ENCODE measurements around the gene C8A. TPM values are rescaled to one million over a fixed set of nuclear protein-coding genes. Genes with fewer than 3 reads are reported as not detected.

C8A gene
- total RNA-seq, 3 donors from 2014 or later (not counting 1 experiment from before 2014, with no cell fraction given), result not detected

DNA sequence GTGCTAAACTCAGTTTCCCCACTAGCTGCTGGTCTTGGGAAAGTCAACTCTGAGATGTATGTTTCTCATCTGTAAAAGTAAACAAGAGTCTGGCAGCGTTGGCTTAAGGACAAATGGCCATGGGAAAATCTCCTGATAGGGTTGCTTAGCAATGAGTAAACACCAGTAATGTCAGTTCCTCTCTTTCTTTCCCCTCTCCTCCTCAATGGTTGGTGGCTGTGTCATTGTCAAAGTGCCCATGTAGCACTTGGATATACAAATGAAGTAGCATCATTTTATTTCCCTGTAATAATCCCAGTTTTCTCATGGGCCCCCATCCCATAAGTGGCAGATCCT, 33.2 kb upstream of the C8A start:
- H3K4me1 Mint-ChIP-seq, result no peaks in the 10 kb centered on the region
- H3K9me3 ChIP-seq (ENCODE audit: control insufficient read depth, insufficient read depth, low read length), result no peaks in the 10 kb centered on the region
- H3K4me1 ChIP-seq (ENCODE audit: control insufficient read depth, insufficient read depth, low read length), result no peaks in the 10 kb centered on the region
- ATAC-seq (no peak), DNase-seq (no peak)
- no peaks in the 10 kb centered on the region for H3K27me3 ChIP-seq (ENCODE audit: control insufficient read depth, insufficient read depth, low read length)
- H3K36me3 ChIP-seq (ENCODE audit: control insufficient read depth, insufficient read depth, low read length), result no peaks in the 10 kb centered on the region
- WGBS (ENCODE audit: insufficient coverage), result 0% methylated on average over 1 of the region's 1 CpG
- H3K4me3 Mint-ChIP-seq, result no peak overlapping the region
- TF ChIP-seq CTCF (IDR thresholded peaks at IDR 0.05), result no peak
- no peaks in the 10 kb centered on the region for H3K9me3 Mint-ChIP-seq
- no peaks in the 10 kb centered on the region for H3K36me3 Mint-ChIP-seq
- no peak overlapping the region for H3K27ac Mint-ChIP-seq
- intact Hi-C loops (cut with micrococcal nuclease), result loop anchor here (10.0 kb wide), 2 partner anchors 1343 to 1447 kb away; no protein-coding TSS in a partner anchor
- H3K4me3 ChIP-seq (ENCODE audit: low read length), result no peak overlapping the region
- H3K27ac ChIP-seq (ENCODE audit: low read length), result no peak overlapping the region
- H3K27me3 Mint-ChIP-seq (ENCODE audit: low read depth in 2 of 2), result peaks cover 7 to 38% of the 10 kb centered on the region in 2 donors

- no peaks in the 10 kb centered on the region for H3K9me3 ChIP-seq (ENCODE audit: control insufficient read depth, insufficient read depth, low read length)
- no peaks in the 10 kb centered on the region for H3K4me1 ChIP-seq (ENCODE audit: control insufficient read depth, insufficient read depth, low read length)
- intact Hi-C loops (cut with micrococcal nuclease), result loop anchor here (10.0 kb wide), 2 partner anchors 1341 to 1449 kb away; no protein-coding TSS in a partner anchor
- Mint-ChIP-seq H3K27ac (no peak overlapping the region), H3K27me3 (ENCODE audit: low read depth in 2 of 2) (peaks cover 19 to 47% of the 10 kb centered on the region in 2 donors), H3K9me3 (no peaks in the 10 kb centered on the region), H3K4me3 (no peak overlapping the region), H3K4me1 (no peaks in the 10 kb centered on the region), H3K36me3 (no peaks in the 10 kb centered on the region)
- ATAC-seq (no peak), DNase-seq (no peak)
- H3K36me3 ChIP-seq (ENCODE audit: control insufficient read depth, insufficient read depth, low read length), result no peaks in the 10 kb centered on the region
- no peak for TF ChIP-seq CTCF (IDR thresholded peaks at IDR 0.05)
- H3K27ac ChIP-seq (ENCODE audit: low read length), result no peak overlapping the region
- WGBS (ENCODE audit: insufficient coverage), result 95% methylated on average over 2 of the region's 2 CpGs
- H3K27me3 ChIP-seq (ENCODE audit: control insufficient read depth, insufficient read depth, low read length), result no peaks in the 10 kb centered on the region
- H3K4me3 ChIP-seq (ENCODE audit: low read length), result no peak overlapping the region
Measured at GRCh38 chr1:56824271-56824670, 30.3 kb upstream of the C8A start.

GRCh38 chr1:56824938-56825337, 29.7 kb upstream of the C8A start:
- no peak overlapping the region for H3K27ac Mint-ChIP-seq
- H3K4me1 Mint-ChIP-seq, result no peaks in the 10 kb centered on the region
- TF ChIP-seq CTCF (IDR thresholded peaks at IDR 0.05), result no peak
- intact Hi-C loops (cut with micrococcal nuclease), result loop anchor here (10.0 kb wide), 2 partner anchors 1340 to 1450 kb away; no protein-coding TSS in a partner anchor
- ATAC-seq (no peak), DNase-seq (no peak)
- Histone ChIP-seq H3K27me3 (ENCODE audit: control insufficient read depth, insufficient read depth, low read length) (no peaks in the 10 kb centered on the region), H3K9me3 (ENCODE audit: control insufficient read depth, insufficient read depth, low read length) (no peaks in the 10 kb centered on the region), H3K4me3 (ENCODE audit: low read length) (no peak overlapping the region), H3K4me1 (ENCODE audit: control insufficient read depth, insufficient read depth, low read length) (no peaks in the 10 kb centered on the region), H3K36me3 (ENCODE audit: control insufficient read depth, insufficient read depth, low read length) (no peaks in the 10 kb centered on the region), H3K27ac (ENCODE audit: low read length) (no peak overlapping the region)
- no peak overlapping the region for H3K4me3 Mint-ChIP-seq
- peaks cover 22 to 53% of the 10 kb centered on the region in 2 donors for H3K27me3 Mint-ChIP-seq (ENCODE audit: low read depth in 2 of 2)
- H3K36me3 Mint-ChIP-seq, result no peaks in the 10 kb centered on the region
- 100% methylated on average over 1 of the region's 1 CpG for WGBS (ENCODE audit: insufficient coverage)
- H3K9me3 Mint-ChIP-seq, result no peaks in the 10 kb centered on the region

- H3K27me3 Mint-ChIP-seq (ENCODE audit: low read depth in 2 of 2), result peaks cover 22 to 53% of the 10 kb centered on the region in 2 donors
- no peak overlapping the region for H3K27ac Mint-ChIP-seq
- Histone ChIP-seq H3K9me3 (ENCODE audit: control insufficient read depth, insufficient read depth, low read length) (no peaks in the 10 kb centered on the region), H3K4me1 (ENCODE audit: control insufficient read depth, insufficient read depth, low read length) (no peaks in the 10 kb centered on the region), H3K27me3 (ENCODE audit: control insufficient read depth, insufficient read depth, low read length) (no peaks in the 10 kb centered on the region), H3K27ac (ENCODE audit: low read length) (no peak overlapping the region), H3K36me3 (ENCODE audit: control insufficient read depth, insufficient read depth, low read length) (no peaks in the 10 kb centered on the region), H3K4me3 (ENCODE audit: low read length) (no peak overlapping the region)
- intact Hi-C loops (cut with micrococcal nuclease), result loop anchor here (10.0 kb wide), 2 partner anchors 1339 to 1451 kb away; no protein-coding TSS in a partner anchor
- no peaks in the 10 kb centered on the region for H3K36me3 Mint-ChIP-seq
- 73% methylated on average over 3 of the region's 4 CpGs for WGBS (ENCODE audit: insufficient coverage)
- no peak for ATAC-seq
- H3K9me3 Mint-ChIP-seq, result no peaks in the 10 kb centered on the region
- no peak for TF ChIP-seq CTCF (IDR thresholded peaks at IDR 0.05)
- no peaks in the 10 kb centered on the region for H3K4me1 Mint-ChIP-seq
- no peak for DNase-seq
- no peak overlapping the region for H3K4me3 Mint-ChIP-seq
Measured at GRCh38 chr1:56825436-56825835, 29.2 kb upstream of the C8A start.
